Astrocyte (in vitro differentiated cells and primary cell): ENCODE measurements around the gene METTL24. TPM values are rescaled to one million over a fixed set of nuclear protein-coding genes. Genes with fewer than 3 reads are reported as not detected.

Experiments used
- DNase-seq: peaks from one replicate; pipeline ENCODE4 v3.0.0-alpha.2; 2010; ENCODE audit warnings: low read depth
- FAIRE-seq: peaks from 2 replicates; lab custom pipeline; 2011; peaks lifted over from hg19 to GRCh38; lab: Jason Lieb, UNC
- H2AFZ ChIP-seq: 2 replicates; pipeline ENCODE4 v1.6.0; 2012; ENCODE audit warnings: low read depth, low read length, inconsistent platforms
- H3K27ac ChIP-seq: 2 replicates; pipeline ENCODE4 v1.5.1; 2011; ENCODE audit warnings: low read depth, low read length, inconsistent platforms
- H3K27me3 ChIP-seq: 2 replicates; pipeline ENCODE4 v1.6.0; 2011; ENCODE audit warnings: low read length, inconsistent platforms; ENCODE audit not compliant: insufficient read depth
- H3K36me3 ChIP-seq: 2 replicates; pipeline ENCODE4 v1.5.1; 2011; ENCODE audit warnings: low read length, inconsistent platforms; ENCODE audit not compliant: insufficient read depth
- H3K4me1 ChIP-seq: 2 replicates; pipeline ENCODE4 v1.5.1; 2011; ENCODE audit warnings: low read length, inconsistent platforms; ENCODE audit not compliant: insufficient read depth
- H3K4me2 ChIP-seq: 2 replicates; pipeline ENCODE4 v1.6.0; 2012; ENCODE audit warnings: low read length, inconsistent platforms
- H3K4me3 ChIP-seq: 2 replicates; pipeline ENCODE4 v1.5.1; 2011; ENCODE audit warnings: low read depth, mild to moderate bottlenecking, low read length, inconsistent platforms; ENCODE audit not compliant: insufficient read depth
- H3K79me2 ChIP-seq: 2 replicates; pipeline ENCODE4 v1.6.0; 2012; ENCODE audit warnings: mild to moderate bottlenecking, low read length, inconsistent platforms; ENCODE audit not compliant: insufficient read depth
- H3K9ac ChIP-seq: 2 replicates; pipeline ENCODE4 v1.6.0; 2012; ENCODE audit warnings: mild to moderate bottlenecking, low read length, inconsistent platforms
- H3K9me3 ChIP-seq: 2 replicates; pipeline ENCODE4 v1.5.1; 2012; ENCODE audit warnings: low read depth, mild to moderate bottlenecking, low read length, inconsistent platforms; ENCODE audit not compliant: insufficient read depth
- H4K20me1 ChIP-seq: 2 replicates; pipeline ENCODE4 v1.6.0; 2012; ENCODE audit warnings: low read length, inconsistent platforms; ENCODE audit not compliant: insufficient read depth
- H3K27ac Mint-ChIP-seq: one replicate; pipeline ENCODE4 v1.8.0; 2021; ENCODE audit warnings: mild to moderate bottlenecking, mixed read lengths; ENCODE audit not compliant: unreplicated experiment
- H3K27me3 Mint-ChIP-seq: one replicate; pipeline ENCODE4 v1.8.0; 2021; ENCODE audit warnings: low read depth, mixed read lengths; ENCODE audit not compliant: unreplicated experiment
- H3K36me3 Mint-ChIP-seq: one replicate; pipeline ENCODE4 v1.8.0; 2021; ENCODE audit warnings: low read depth, mixed read lengths; ENCODE audit not compliant: unreplicated experiment
- H3K4me1 Mint-ChIP-seq: one replicate; pipeline ENCODE4 v1.8.0; 2021; ENCODE audit warnings: low read depth, mixed read lengths; ENCODE audit not compliant: unreplicated experiment
- H3K4me3 Mint-ChIP-seq: one replicate; pipeline ENCODE4 v1.8.0; 2021; ENCODE audit warnings: mild to moderate bottlenecking, moderate library complexity, mixed read lengths; ENCODE audit not compliant: unreplicated experiment
- H3K9me3 Mint-ChIP-seq: one replicate; pipeline ENCODE4 v1.8.0; 2021; ENCODE audit warnings: mild to moderate bottlenecking, mixed read lengths; ENCODE audit not compliant: unreplicated experiment
- EZH2 ChIP-seq: IDR thresholded peaks from 2 replicates; pipeline ENCODE4 v1.6.1; 2012; ENCODE audit warnings: mild to moderate bottlenecking, low read length, inconsistent platforms; ENCODE audit not compliant: insufficient read depth
- total RNA-seq: library from RNA; stranded (reverse); gene quantifications from 2 replicates; pipeline ENCODE4 v1.2.1, GENCODE V29; 2021
- TF ChIP-seq, protein P1 (sequence below): IDR thresholded peaks from 2 replicates; pipeline ENCODE4 v1.5.1; 2011; ENCODE audit warnings: low read depth, mild to moderate bottlenecking, inconsistent platforms, low read length, moderate library complexity; ENCODE audit not compliant: insufficient read depth

Gene METTL24
- total RNA-seq, 1 donor from 2014 or later, result 0.75 TPM

DNA sequence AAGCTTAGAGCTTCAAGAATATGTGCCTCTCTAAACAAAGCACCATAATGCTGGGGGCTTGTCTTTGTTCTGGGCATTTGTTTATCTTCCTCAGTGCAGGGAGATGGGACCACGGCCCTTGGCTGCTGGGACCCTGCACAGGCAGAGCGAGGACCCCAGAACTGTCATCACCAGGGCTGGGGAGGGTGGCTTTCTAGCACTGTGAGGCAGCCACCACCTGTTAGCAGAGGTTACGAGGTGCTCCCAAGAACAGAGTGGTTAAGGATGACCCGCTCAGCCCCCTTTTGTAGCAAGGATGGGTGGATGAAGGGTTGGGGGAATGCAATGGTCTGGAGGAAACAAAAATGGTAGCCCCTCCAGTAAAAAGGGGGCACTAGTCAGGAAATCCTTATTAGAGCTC, 34.9 kb downstream of the METTL24 start:
- no peak for TF ChIP-seq EZH2
- TF ChIP-seq, protein P1, sequence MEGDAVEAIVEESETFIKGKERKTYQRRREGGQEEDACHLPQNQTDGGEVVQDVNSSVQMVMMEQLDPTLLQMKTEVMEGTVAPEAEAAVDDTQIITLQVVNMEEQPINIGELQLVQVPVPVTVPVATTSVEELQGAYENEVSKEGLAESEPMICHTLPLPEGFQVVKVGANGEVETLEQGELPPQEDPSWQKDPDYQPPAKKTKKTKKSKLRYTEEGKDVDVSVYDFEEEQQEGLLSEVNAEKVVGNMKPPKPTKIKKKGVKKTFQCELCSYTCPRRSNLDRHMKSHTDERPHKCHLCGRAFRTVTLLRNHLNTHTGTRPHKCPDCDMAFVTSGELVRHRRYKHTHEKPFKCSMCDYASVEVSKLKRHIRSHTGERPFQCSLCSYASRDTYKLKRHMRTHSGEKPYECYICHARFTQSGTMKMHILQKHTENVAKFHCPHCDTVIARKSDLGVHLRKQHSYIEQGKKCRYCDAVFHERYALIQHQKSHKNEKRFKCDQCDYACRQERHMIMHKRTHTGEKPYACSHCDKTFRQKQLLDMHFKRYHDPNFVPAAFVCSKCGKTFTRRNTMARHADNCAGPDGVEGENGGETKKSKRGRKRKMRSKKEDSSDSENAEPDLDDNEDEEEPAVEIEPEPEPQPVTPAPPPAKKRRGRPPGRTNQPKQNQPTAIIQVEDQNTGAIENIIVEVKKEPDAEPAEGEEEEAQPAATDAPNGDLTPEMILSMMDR, result no peak
- Histone ChIP-seq H3K27me3 (no peaks in the 10 kb centered on the region), H3K4me2 (no peak overlapping the region), H3K9ac (no peak overlapping the region), H3K9me3 (no peaks in the 10 kb centered on the region), H3K36me3 (no peaks in the 10 kb centered on the region), H3K4me1 (peaks cover 6% of the 10 kb centered on the region), H4K20me1 (no peaks in the 10 kb centered on the region), H3K27ac (no peak overlapping the region), H3K79me2 (no peaks in the 10 kb centered on the region), H3K4me3 (no peak overlapping the region), H2AFZ (no peak overlapping the region)
- Mint-ChIP-seq H3K4me3 (no peak overlapping the region), H3K27me3 (peaks cover 7% of the 10 kb centered on the region), H3K27ac (no peak overlapping the region), H3K4me1 (peaks cover 10% of the 10 kb centered on the region), H3K9me3 (no peaks in the 10 kb centered on the region), H3K36me3 (no peaks in the 10 kb centered on the region)
- no peak for FAIRE-seq
- no peak for DNase-seq

DNA sequence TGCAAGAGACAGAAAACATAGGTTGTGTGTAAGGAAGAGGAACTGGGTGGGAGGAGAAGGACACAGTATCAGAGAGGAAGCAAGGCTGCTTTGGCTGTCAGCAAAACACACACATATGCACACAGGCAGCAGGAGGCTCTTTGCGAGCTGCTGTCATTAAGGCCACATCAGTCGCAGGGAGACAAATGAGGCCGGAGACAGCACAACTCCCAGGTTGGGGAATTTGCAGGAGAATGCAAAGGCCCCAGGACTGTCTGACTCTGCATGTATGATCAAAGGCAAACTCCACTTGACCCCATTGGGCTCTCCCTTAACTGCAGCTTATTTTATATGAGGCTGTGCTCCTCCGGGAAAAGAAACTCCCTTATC, 35.3 kb downstream of the METTL24 start:
- no peak overlapping the region for H3K4me2 ChIP-seq
- no peak overlapping the region for H3K4me3 ChIP-seq
- H3K4me3 Mint-ChIP-seq, result no peak overlapping the region
- peaks cover 7% of the 10 kb centered on the region for H3K27me3 Mint-ChIP-seq
- DNase-seq, result no peak
- FAIRE-seq, result no peak
- TF ChIP-seq, protein P1, result no peak
- TF ChIP-seq EZH2, result no peak
- no peaks in the 10 kb centered on the region for H3K9me3 ChIP-seq
- H3K4me1 ChIP-seq, result peaks cover 2% of the 10 kb centered on the region
- no peaks in the 10 kb centered on the region for H4K20me1 ChIP-seq
- H2AFZ ChIP-seq, result no peak overlapping the region
- H3K27ac Mint-ChIP-seq, result no peak overlapping the region
- H3K36me3 Mint-ChIP-seq, result no peaks in the 10 kb centered on the region
- no peaks in the 10 kb centered on the region for H3K79me2 ChIP-seq
- H3K27ac ChIP-seq, result no peak overlapping the region
- no peaks in the 10 kb centered on the region for H3K36me3 ChIP-seq
- no peaks in the 10 kb centered on the region for H3K27me3 ChIP-seq
- H3K9ac ChIP-seq, result no peak overlapping the region
- H3K4me1 Mint-ChIP-seq, result peaks cover 6% of the 10 kb centered on the region
- no peaks in the 10 kb centered on the region for H3K9me3 Mint-ChIP-seq

DNA sequence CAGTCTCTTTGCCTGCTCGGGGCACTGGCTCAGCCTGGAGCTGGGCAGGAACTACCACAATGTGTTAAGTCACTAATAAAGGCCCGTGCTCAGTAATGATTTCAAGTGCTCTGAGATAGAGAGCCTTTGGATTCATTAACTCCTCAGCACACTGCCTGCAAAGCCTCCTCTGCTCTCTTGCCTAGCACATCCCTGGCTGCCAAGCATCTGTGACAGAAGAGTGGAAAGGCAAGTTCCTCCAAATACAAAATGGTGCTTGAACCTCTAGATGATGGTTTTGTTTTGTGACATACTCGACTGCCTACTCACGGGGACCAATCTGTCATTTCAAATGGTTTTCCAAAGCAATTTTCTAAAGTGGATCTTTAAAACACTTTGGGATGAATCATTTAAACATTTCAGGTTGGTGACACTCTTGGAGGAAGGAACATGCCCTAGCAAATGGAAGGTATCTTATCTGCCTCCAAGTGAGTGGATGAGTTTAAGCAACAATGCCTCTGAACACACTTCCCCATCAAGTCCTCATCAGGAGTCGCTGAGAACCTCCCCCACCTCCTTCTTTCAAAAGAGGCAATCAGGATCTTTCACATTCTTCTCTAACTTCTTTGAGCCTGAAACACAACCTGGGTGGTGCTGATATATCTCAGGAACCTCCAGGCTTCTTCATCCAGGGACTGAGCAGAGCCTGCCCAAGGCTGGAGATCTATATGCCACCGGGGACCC, 35.8 kb downstream of the METTL24 start:
- H2AFZ ChIP-seq, result no peak overlapping the region

More for the DNA sequence above, 35.8 kb downstream of the METTL24 start:
- no peak overlapping the region for H3K4me3 Mint-ChIP-seq
- peaks cover 2% of the 10 kb centered on the region for H3K27me3 ChIP-seq
- no peaks in the 10 kb centered on the region for H3K9me3 ChIP-seq
- FAIRE-seq (no peak), DNase-seq (no peak)
- H3K9ac ChIP-seq, result no peak overlapping the region
- no peak overlapping the region for H3K27ac Mint-ChIP-seq
- no peaks in the 10 kb centered on the region for H3K9me3 Mint-ChIP-seq
- H3K36me3 Mint-ChIP-seq, result no peaks in the 10 kb centered on the region
- H3K27ac ChIP-seq, result no peak overlapping the region
- peaks cover 7% of the 10 kb centered on the region for H3K27me3 Mint-ChIP-seq
- H3K79me2 ChIP-seq, result no peaks in the 10 kb centered on the region
- H3K36me3 ChIP-seq, result no peaks in the 10 kb centered on the region
- no peaks in the 10 kb centered on the region for H3K4me1 ChIP-seq
- H4K20me1 ChIP-seq, result no peaks in the 10 kb centered on the region
- no peak overlapping the region for H3K4me2 ChIP-seq
- H3K4me1 Mint-ChIP-seq, result peaks cover 6% of the 10 kb centered on the region
- TF ChIP-seq EZH2, result no peak
- TF ChIP-seq, protein P1, result no peak
- H3K4me3 ChIP-seq, result no peak overlapping the region
